ENCODE results near the gene SPAG6.
"Not testable (repeated sequence)": the region's sequence is repeated elsewhere in the genome, so short reads cannot be mapped to it uniquely, and the experiment has no call there.

SPAG6 gene

GRCh38 chr10:22342421-22342820 is 2.9 kb upstream of the SPAG6 start:
- DNase-seq, result no peak

GRCh38 chr10:22343731-22344130 is 1.6 kb upstream of the SPAG6 start:
- DNase-seq, result no peak

- no peak for DNase-seq
Observed at GRCh38 chr10:22344249-22344648, 1.0 kb upstream of the SPAG6 start.

- DNase-seq, result no peak
Observed at GRCh38 chr10:22344781-22345300, 455 bp upstream of the SPAG6 start.

GRCh38 chr10:22346096-22346661 is 883 bp downstream of the SPAG6 start:
- DNase-seq, result no peak

- no peak for DNase-seq
Observed at GRCh38 chr10:22349755-22350154, 4.5 kb downstream of the SPAG6 start.

- DNase-seq, result no peak
Observed at GRCh38 chr10:22351131-22351703, 5.9 kb downstream of the SPAG6 start.

- DNase-seq, result no peak
Observed at GRCh38 chr10:22356324-22356873, 11.1 kb downstream of the SPAG6 start.

- DNase-seq, result not testable (repeated sequence)
Observed at GRCh38 chr10:22357770-22358169, 12.5 kb downstream of the SPAG6 start.

GRCh38 chr10:22363305-22363704 is 18.0 kb downstream of the SPAG6 start:
- no peak for DNase-seq

- DNase-seq, result no peak
Observed at GRCh38 chr10:22364407-22365140, 19.3 kb downstream of the SPAG6 start.

- DNase-seq, result no peak
Observed at GRCh38 chr10:22365233-22365632, 19.9 kb downstream of the SPAG6 start.

GRCh38 chr10:22365644-22366434 is 20.5 kb downstream of the SPAG6 start:
- DNase-seq, result no peak

- no peak for DNase-seq
Observed at GRCh38 chr10:22366435-22366703, 21.1 kb downstream of the SPAG6 start.

GRCh38 chr10:22366771-22367170 is 21.5 kb downstream of the SPAG6 start:
- DNase-seq, result no peak

- DNase-seq, result no peak
Observed at GRCh38 chr10:22367471-22367870, 22.2 kb downstream of the SPAG6 start.

- no peak for DNase-seq
Observed at GRCh38 chr10:22368402-22368801, 23.1 kb downstream of the SPAG6 start.

- no peak for DNase-seq
Observed at GRCh38 chr10:22368981-22369380, 23.7 kb downstream of the SPAG6 start.

- DNase-seq, result no peak
Observed at GRCh38 chr10:22369434-22370072, 24.3 kb downstream of the SPAG6 start.

GRCh38 chr10:22370320-22370719 is 25.0 kb downstream of the SPAG6 start:
- no peak for DNase-seq

- DNase-seq, result no peak
Observed at GRCh38 chr10:22372298-22372697, 27.0 kb downstream of the SPAG6 start.

GRCh38 chr10:22372917-22373316 is 27.6 kb downstream of the SPAG6 start:
- no peak for DNase-seq

Data from NCI-H774 (cell line).